K562 (cell line): ENCODE measurements around the gene AOC3. TPM values are rescaled to one million over a fixed set of nuclear protein-coding genes. Genes with fewer than 3 reads are reported as not detected.

Experiments used
- ATF1 ChIP-seq, 2 experiments: fragments of 450-650 bp in 1 of 2; IDR thresholded peaks; 2 replicates each; pipeline ENCODE4 v1.6.1; 2016; ENCODE audit warnings: missing compliant biosample characterization in 1 of 2, missing genetic modification characterization in 1 of 2
- CHD2 ChIP-seq: IDR thresholded peaks from 2 replicates; pipeline ENCODE4 v1.6.1; 2011; ENCODE audit warnings: low read depth, low read length
- ESRRA ChIP-seq: fragments of 450-650 bp; IDR thresholded peaks from 2 replicates; pipeline ENCODE4 v1.6.1; 2014; ENCODE audit warnings: low read depth, mild to moderate bottlenecking, moderate library complexity, borderline replicate concordance
- FOXK2 ChIP-seq, 2 experiments: fragments of 450-650 bp; IDR thresholded peaks in 1 of 2; conservative IDR thresholded peaks in 1 of 2; 2 replicates each; pipeline ENCODE4 v1.6.1; 2016; ENCODE audit warnings: low read depth in 2 of 2, mild to moderate bottlenecking in 1 of 2
- FOXM1 ChIP-seq, 2 experiments: fragments of 450-650 bp in 1 of 2; sonication (generic) in 1 of 2; formaldehyde crosslinking in 1 of 2; IDR thresholded peaks; 2 replicates each; pipeline versions ENCODE4 v1.6.1 to v1.9.0; 2017 to 2022; ENCODE audit warnings: low read depth in 2 of 2, mild to moderate bottlenecking in 2 of 2, missing genetic modification reagents in 1 of 2, moderate library complexity in 1 of 2
- GATAD2B ChIP-seq: fragments of 450-650 bp; IDR thresholded peaks from 2 replicates; pipeline ENCODE4 v1.6.1; 2017; ENCODE audit warnings: mild to moderate bottlenecking, borderline replicate concordance
- HLTF ChIP-seq: fragments of 450-650 bp; IDR thresholded peaks from 2 replicates; pipeline ENCODE4 v1.6.1; 2016
- HMG20B ChIP-seq: fragments of 250-450 bp; sonication (Bioruptor Pico); IDR thresholded peaks from 2 replicates; pipeline ENCODE4 v1.5.0; 2021; ENCODE audit warnings: mild to moderate bottlenecking
- KAT7 ChIP-seq: sonication (generic); formaldehyde crosslinking; IDR thresholded peaks from 2 replicates; pipeline ENCODE4 v1.8.0; 2022; ENCODE audit warnings: missing genetic modification reagents, mild to moderate bottlenecking, borderline replicate concordance
- KDM4B ChIP-seq, 2 experiments: fragments of 450-650 bp in 1 of 2; sonication (generic) in 1 of 2; IDR thresholded peaks; 2 replicates each; pipeline ENCODE4 v1.6.1; 2016 to 2017; ENCODE audit warnings: borderline replicate concordance in 2 of 2, antibody characterized with exemption in 1 of 2, low read depth in 1 of 2, mild to moderate bottlenecking in 1 of 2
- LCOR ChIP-seq: sonication (generic); formaldehyde crosslinking; IDR thresholded peaks from 2 replicates; pipeline ENCODE4 v1.8.0; 2022; ENCODE audit warnings: mild to moderate bottlenecking, missing genetic modification reagents
- MCM2 ChIP-seq: fragments of 450-650 bp; IDR thresholded peaks from 2 replicates; pipeline ENCODE4 v1.6.1; 2017; ENCODE audit warnings: low read depth, mild to moderate bottlenecking
- MTA2 ChIP-seq: fragments of 450-650 bp; IDR thresholded peaks from 2 replicates; pipeline ENCODE4 v1.6.1; 2016; ENCODE audit warnings: low read depth
- OTX1 ChIP-seq: fragments of 450-650 bp; formaldehyde crosslinking; IDR thresholded peaks from 2 replicates; pipeline ENCODE4 v1.4.0; 2022; ENCODE audit warnings: mild to moderate bottlenecking
- POLR2A ChIP-seq: fragments of 450-650 bp; conservative IDR thresholded peaks from 2 replicates; pipeline ENCODE4 v1.6.1; 2016
- SMAD1 ChIP-seq: fragments of 150-350 bp; IDR thresholded peaks from 2 replicates; pipeline ENCODE4 v1.6.1; 2014; ENCODE audit warnings: low read length, low read depth; ENCODE audit not compliant: partially characterized antibody
- SRSF1 ChIP-seq: fragments of 200-400 bp; formaldehyde crosslinking; IDR thresholded peaks from 2 replicates; pipeline ENCODE4 v1.6.1; 2017; ENCODE audit warnings: mild to moderate bottlenecking, low read depth, low read length, moderate library complexity
- WHSC1 ChIP-seq: IDR thresholded peaks from one replicate; pipeline ENCODE4 v1.6.1; 2012; ENCODE audit warnings: low read length, control low read depth, inconsistent platforms
- YY1 ChIP-seq, 3 experiments: IDR thresholded peaks; 2 replicates each; pipeline ENCODE4 v1.6.1; 2011; ENCODE audit warnings: low read length in 2 of 3, mild to moderate bottlenecking in 2 of 3, moderate library complexity in 2 of 3, borderline replicate concordance in 1 of 3, control low read depth in 1 of 3, low read depth in 1 of 3; ENCODE audit not compliant: insufficient read depth in 3 of 3, insufficient replicate concordance in 2 of 3, control insufficient read depth in 1 of 3, insufficient read length in 1 of 3; ENCODE audit errors: extremely low read depth in 1 of 3
- ZBED1 ChIP-seq: IDR thresholded peaks from 2 replicates; pipeline ENCODE4 v1.6.1; 2014
- ZC3H4 ChIP-seq: sonication (generic); formaldehyde crosslinking; IDR thresholded peaks from 2 replicates; pipeline ENCODE4 v1.9.0; 2021; ENCODE audit warnings: missing genetic modification reagents, borderline replicate concordance
- ZC3H8 ChIP-seq: fragments of 450-650 bp; IDR thresholded peaks from 2 replicates; pipeline ENCODE4 v1.6.1; 2017
- ZNF143 ChIP-seq: sonication (generic); formaldehyde crosslinking; IDR thresholded peaks from 2 replicates; pipeline ENCODE4 v1.9.0; 2022; ENCODE audit warnings: mild to moderate bottlenecking, missing genetic modification reagents
- ZNF212 ChIP-seq: fragments of 450-650 bp; formaldehyde crosslinking; IDR thresholded peaks from 2 replicates; pipeline ENCODE4 v1.4.0; 2020; ENCODE audit warnings: mild to moderate bottlenecking
- ZNF224 ChIP-seq: sonication (generic); formaldehyde crosslinking; IDR thresholded peaks from 2 replicates; pipeline ENCODE4 v1.8.0; 2022; ENCODE audit warnings: mild to moderate bottlenecking, missing genetic modification reagents
- ZNF449 ChIP-seq: fragments of 250-450 bp; sonication (Bioruptor Pico); IDR thresholded peaks from 2 replicates; pipeline ENCODE4 v1.8.0; 2022; ENCODE audit warnings: moderate library complexity, mild to moderate bottlenecking, inconsistent platforms
- polyA plus RNA-seq, 8 experiments: library from polyadenylated mRNA; depleted of rRNA in 4 of 8; stranded (reverse) in 5 of 8; unstranded in 3 of 8; fragments of >200 nt; fragmentation: Nextera tagmentation in 2 of 8; fragmentation: Illumina TruSeq in 1 of 8; extraction: Ambion mirVana in 2 of 8; extraction: Trizol in 1 of 8; gene quantifications; 2 replicates each; pipeline versions ENCODE4 v1.2.1 to v1.2.3, GENCODE V29; 2011 to 2014; ENCODE audit warnings: inconsistent platforms in 1 of 8, missing spikeins in 1 of 8
- total RNA-seq, 7 experiments: library from RNA; depleted of rRNA in 6 of 7; stranded (reverse); fragments of >200 nt in 6 of 7; fragmentation: Illumina TruSeq in 2 of 7; extraction: Trizol in 2 of 7; gene quantifications; 2 replicates each; pipeline versions ENCODE4 v1.2.1 to v1.2.3, GENCODE V29; 2011 to 2021; ENCODE audit warnings: low replicate concordance in 1 of 7
- TF ChIP-seq, protein P1 (sequence below): fragments of 450-650 bp; IDR thresholded peaks from 2 replicates; pipeline ENCODE4 v1.6.1; 2016; ENCODE audit warnings: borderline replicate concordance

The AOC3 gene
- total and polyA plus RNA-seq, 9 of the 15 experiments (the other 6 are each of a cell fraction or from before 2014, with no cell fraction given) = 0.09 to 0.42 (median 0.22) TPM; not detected in 3

- TF ChIP-seq, protein P1, sequence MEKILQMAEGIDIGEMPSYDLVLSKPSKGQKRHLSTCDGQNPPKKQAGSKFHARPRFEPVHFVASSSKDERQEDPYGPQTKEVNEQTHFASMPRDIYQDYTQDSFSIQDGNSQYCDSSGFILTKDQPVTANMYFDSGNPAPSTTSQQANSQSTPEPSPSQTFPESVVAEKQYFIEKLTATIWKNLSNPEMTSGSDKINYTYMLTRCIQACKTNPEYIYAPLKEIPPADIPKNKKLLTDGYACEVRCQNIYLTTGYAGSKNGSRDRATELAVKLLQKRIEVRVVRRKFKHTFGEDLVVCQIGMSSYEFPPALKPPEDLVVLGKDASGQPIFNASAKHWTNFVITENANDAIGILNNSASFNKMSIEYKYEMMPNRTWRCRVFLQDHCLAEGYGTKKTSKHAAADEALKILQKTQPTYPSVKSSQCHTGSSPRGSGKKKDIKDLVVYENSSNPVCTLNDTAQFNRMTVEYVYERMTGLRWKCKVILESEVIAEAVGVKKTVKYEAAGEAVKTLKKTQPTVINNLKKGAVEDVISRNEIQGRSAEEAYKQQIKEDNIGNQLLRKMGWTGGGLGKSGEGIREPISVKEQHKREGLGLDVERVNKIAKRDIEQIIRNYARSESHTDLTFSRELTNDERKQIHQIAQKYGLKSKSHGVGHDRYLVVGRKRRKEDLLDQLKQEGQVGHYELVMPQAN = peak; percentile 100
- TF ChIP-seq OTX1 (CRISPR knock-in tag) (no peak), GATAD2B (no peak), ZC3H8 (no peak), MCM2 (no peak), LCOR (CRISPR knock-in tag) (no peak), KAT7 (no peak), FOXK2 (conservative IDR thresholded peaks at IDR 0.05 in 1 of 2, IDR thresholded peaks at IDR 0.05 in 1 of 2; ENCODE audit: low read depth in 2 of 2) (peak; percentile 98 to 99), ZNF212 (no peak), HMG20B (CRISPR knock-in tag) (no peak), ATF1 (CRISPR knock-in tag; IDR thresholded peaks at IDR 0.05) (peak; percentile 92), ATF1 (tag; IDR thresholded peaks at IDR 0.05) (peak; percentile 100), FOXM1 (IDR thresholded peaks at IDR 0.05; ENCODE audit: low read depth) (no peak), FOXM1 (CRISPR knock-in tag; IDR thresholded peaks at IDR 0.05; ENCODE audit: low read depth) (peak; percentile 73; the same call in 1 of the 2 replicates), MTA2 (no peak), ZBED1 (no peak), CHD2 (peak; percentile 38; the same call in 1 of the 2 replicates), ZNF143 (no peak), ZNF224 (CRISPR knock-in tag) (no peak), POLR2A (peak; percentile 96), SRSF1 (no peak), HLTF (peak; percentile 92; the same call in 1 of the 2 replicates), ZC3H4 (no peak), SMAD1 (no peak), ESRRA (peak; percentile 84), KDM4B (IDR thresholded peaks at IDR 0.05; ENCODE audit: borderline replicate concordance in 2 of 2, low read depth in 1 of 2) (peak in 1 of 2 experiments; percentile 52; a peak in 1 of 4 replicates), YY1 (IDR thresholded peaks at IDR 0.05; ENCODE audit: borderline replicate concordance in 1 of 3, control insufficient read depth in 1 of 3, extremely low read depth in 1 of 3, insufficient read depth in 3 of 3, insufficient read length in 1 of 3, insufficient replicate concordance in 2 of 3, low read depth in 1 of 3, low read length in 2 of 3) (peak in 2 of 3 experiments; percentile 18 to 27), ZNF449 (no peak), WHSC1 (no peak)
Observed at GRCh38 chr17:42832934-42833766, 17.8 kb upstream of the AOC3 start, which contains the start of gene PSME3 (continued).
